ENCODE data around the gene FARS2.
A peak's percentile ranks its signal among the peaks of the same experiment; 100 is the strongest.

FARS2 gene

DNA sequence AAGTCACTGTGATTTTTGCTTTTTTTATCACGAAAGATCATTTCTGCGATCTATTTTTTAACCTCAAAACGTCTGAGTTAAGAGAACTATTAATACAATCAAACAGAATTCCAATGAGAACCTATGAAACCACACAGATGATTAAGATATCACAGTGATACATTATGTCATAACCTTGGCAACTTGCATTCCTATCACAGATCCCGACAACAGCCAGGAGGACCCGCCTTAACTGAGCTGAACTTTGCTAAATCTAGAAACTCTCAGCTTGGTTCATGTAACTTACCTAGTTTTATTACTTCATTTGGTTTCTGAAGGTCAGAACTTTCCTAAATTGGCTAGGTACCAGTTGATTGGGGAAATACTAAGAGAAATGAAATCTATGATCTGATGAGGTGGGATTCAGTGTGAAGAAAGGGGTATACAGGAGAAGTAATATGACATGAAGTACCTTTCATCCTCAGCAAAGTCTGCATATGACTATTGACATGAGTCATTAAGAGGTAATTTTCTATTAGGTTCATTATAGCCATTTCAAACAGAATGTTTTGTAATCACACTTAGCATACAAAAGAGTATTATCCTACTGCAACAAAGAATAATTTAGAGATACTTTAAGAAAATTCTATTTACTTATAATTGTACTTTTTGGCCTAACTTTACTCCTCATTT, 11.7 kb upstream of the FARS2 start:
- DNase-seq (ENCODE audit: low spot score), result no peak

DNA sequence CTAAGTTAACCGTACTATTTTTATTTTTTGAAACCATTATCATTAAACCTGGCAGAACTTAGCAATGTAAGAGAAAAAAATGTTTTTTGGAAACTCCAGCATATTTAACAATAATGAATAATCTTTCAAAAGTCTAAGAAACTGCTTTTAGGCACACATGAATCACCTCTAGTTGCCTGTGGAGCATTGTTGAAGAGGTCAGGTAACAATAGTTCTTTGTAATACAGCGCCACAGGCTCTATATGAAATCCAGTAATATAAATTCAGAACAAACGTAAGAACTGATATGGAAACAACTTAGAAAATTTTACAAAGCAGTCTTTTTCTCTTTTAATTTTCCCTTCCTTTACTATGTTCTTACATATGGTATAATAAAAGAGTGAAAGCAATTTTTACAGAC, 10.9 kb upstream of the FARS2 start:
- no peak for DNase-seq (ENCODE audit: low spot score)

DNA sequence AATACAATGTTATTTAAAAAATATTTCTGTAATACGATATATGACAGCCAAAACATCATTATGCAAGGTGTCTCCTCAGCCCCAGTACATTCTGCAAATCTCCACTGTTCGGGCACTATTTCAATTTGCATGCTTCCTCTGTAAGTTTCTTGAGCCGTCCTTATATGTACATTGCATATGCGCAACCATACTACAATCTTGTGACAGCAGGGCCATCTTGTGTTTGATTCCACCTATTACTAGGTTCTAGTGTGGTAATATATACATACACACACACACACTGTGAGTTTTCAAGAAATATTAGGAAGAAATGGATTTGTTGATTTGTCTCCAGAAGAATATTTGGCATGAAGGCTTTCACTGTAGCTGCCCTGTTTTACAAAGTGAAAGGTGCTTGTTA, 10.4 kb upstream of the FARS2 start:
- no peak for DNase-seq (ENCODE audit: low spot score)

DNA sequence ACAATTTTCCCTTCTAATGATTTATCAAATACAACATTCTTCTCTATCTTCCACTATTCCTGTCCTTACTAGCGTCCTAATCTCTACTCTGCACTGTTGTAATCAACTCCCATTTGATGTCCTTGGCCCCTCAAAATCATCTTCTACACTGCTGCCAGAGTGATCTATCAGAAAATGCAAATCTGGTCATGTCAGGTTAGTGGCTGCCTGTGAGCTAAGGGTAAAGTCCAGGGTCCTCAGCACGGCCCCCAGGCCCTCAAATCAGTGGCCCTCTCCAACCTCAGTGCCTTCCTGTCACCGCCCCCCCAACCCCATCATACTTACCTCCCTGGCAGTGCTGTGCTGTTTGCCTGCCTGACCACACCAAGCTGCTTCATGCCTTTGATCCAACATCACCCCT, 4.4 kb upstream of the FARS2 start:
- DNase-seq (ENCODE audit: low spot score), result no peak

DNA sequence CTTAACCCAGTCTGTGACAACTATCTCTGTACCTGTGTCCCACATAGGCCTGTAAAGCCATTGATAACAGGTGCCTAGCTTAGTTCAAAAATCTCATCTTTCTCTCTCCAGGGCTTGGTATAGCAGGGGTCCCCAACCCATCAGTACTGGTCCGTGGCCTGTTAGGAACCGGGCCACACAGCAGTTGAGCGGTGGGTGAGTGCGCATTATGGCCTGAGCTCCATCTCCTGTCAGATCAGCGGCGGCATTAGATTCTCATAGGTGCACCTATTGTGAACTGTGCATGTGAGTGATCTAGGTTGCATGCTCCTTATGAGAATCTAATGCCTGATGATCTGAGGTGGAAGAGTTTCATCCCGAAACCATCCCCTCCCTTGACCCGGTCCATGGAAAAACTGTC, 3.9 kb upstream of the FARS2 start:
- no peak for DNase-seq (ENCODE audit: low spot score)

DNA sequence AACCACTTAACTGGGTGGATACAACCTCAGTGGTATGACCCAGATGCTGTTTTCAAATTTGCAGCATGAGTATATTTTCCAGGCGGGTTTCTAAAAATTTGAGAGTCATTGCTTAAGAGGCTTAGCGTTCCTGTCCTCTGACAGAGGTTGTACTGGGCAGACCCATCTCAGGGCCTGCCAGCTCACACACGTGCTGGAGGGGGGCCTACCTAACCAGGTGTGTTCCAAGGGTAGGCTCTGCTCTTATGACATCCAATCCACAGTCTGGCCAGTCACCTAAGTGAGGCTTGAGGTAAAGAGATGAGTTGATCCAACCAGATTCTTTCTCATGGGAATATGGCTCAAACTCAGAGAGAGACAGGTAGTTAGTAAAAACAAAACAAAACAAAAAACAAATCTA, 1.9 kb upstream of the FARS2 start:
- no peak for DNase-seq (ENCODE audit: low spot score)

DNA sequence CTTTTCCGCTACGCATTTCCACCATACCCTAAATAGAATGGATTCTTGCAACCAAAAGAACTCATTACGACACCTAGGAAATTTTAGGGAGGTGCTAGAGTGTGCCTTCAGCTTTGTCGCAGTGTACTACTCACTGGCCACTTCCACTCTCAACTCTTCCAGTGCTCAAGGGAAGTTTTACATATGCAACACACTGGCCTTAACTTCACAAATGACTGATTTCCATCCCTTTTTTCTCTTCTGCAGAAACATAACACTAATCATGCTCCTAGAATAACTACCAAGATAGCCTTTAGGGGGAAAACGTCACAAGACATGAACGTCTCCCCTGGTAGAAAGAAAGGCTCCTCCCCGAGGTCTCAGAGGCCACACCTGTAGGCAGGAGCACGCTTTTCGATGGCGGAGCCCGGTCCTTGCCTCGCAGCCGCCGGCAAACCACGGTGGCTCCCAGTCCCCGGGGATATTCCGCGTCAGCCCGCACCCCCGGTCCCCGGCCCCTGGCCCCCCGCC, 1.1 kb upstream of the FARS2 start:
- DNase-seq (ENCODE audit: low spot score), result peak; percentile 86

DNA sequence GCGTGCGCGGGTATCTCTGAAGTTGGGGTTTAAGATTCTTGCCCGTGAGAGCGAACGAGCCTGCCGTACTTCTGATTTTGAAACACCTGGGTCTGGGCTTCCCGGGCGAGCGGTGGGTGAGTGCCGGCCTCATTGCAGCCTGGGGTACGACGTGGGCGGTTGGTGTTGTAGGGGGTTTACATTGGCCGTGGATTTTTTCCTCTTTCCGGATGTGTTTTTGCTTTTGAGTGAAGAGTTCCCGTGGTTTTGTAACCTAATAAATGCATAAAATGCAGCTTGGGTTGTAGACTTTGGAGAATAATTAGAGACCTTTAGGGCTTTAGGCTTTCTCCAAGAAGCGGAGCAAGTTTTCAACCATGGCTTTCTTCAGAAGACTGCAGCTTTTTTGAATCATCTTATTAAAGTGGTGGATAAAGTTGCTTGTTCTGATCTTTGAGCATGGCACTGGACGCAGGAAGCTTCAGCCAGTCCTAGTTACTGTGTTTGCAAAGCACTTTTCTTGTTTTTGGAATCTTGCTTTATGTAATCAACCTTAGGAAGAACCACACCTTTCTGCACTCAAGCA, 314 bp downstream of the FARS2 start:
- no peak for DNase-seq (ENCODE audit: low spot score)

DNA sequence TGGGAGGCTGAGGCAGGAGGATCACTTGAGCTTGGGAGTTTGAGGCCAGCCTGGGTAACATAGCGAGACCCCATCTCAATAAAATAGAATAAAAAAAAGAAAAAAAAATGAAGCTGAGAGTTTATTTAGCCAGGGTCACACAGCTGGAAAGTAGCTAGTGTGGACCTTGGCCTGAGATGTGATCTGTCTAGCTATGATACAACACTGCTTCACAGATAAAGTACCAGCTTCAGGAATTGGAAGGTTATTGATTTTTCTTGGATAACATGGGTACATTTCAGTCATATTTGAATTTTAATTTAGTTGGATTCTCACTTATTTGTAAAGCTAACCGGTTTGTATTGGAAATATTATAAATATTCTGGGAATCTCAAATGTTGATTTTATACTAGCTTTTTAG, 5.1 kb downstream of the FARS2 start:
- DNase-seq (ENCODE audit: low spot score), result no peak

DNA sequence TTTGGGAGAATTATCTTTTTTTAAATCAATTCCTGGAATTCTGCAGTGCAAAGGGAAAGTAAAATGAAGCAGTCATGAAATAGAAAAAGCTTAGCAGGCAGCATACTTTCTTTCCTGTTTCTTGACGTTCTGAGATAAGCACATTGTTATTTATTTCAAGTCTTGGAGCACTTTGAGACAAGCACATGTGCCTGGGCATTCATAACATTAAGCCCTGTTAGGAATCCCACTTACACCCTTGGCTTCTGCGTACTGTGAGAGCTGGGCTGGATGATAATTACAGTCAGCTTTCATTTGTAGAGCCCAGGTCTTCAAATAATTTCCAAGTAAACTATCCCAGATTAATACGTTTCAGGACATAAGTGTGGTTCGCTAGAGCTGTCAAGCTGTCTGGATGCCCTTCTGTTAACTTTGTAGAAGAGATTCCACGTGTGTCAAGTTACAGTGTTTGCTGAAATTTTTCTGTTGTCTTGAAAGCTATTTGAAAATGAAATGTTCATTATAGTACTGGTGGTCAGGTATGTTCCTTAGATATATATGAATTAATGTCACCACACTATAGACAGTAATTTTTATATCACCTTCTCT, 8.9 kb downstream of the FARS2 start:
- no peak for DNase-seq (ENCODE audit: low spot score)

DNA sequence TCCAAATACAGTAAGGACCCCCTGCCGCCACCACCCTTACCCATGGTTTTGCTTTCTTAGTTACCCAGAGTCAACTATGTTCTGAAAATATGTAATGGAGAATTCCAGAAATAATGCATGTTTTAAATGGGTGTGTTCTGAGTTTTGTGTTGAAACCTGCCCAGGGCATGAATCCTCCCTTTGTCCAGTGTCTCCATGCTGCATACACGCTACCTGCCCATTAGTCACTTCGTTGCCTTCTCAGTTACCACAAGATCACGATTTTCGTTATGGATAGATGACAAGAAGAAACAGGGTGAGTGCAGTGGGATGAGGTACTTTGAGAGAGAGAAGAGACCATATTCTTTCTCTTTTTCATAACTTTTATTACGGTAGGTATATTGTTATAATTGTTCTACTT, 10.6 kb downstream of the FARS2 start:
- DNase-seq (ENCODE audit: low spot score), result no peak

DNA sequence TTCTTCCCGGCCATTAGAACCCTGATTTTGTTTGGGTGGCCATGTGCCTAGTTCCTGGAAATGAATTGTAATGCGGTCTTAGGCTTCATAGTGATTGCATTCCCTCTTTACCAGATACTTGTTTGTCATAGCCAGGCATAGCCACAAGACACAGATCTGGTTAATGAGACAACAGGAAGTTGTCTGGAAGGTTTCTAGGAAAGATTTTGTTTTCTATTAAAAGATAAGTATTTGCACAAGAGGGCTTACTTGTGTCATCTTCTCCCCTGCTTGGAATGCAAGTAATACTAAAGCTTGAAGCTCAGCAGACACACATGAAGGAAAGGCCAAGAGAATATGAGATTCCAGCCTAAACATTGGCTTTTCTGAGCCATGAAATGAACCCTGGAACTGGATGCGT, 12.9 kb downstream of the FARS2 start:
- no peak for DNase-seq (ENCODE audit: low spot score)

DNA sequence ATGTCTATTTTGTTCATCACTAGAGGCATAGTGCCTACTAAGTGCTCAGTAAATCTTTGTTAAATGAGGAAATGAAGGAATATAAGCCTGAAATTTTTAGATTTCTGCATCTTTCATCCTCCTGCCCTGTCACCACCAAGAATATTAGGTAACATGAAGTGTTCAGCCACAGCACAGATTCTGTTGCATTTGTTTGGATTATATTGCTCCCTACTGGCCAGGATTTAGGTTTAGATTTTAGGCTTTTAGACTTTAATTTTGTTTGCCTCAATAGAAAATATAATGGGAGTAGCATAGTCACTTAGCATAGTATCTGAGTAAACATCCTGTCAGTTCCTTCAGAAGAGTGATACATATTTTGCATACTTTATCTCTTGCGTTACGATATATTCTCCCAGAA, 14.2 kb downstream of the FARS2 start:
- no peak for DNase-seq (ENCODE audit: low spot score)

DNA sequence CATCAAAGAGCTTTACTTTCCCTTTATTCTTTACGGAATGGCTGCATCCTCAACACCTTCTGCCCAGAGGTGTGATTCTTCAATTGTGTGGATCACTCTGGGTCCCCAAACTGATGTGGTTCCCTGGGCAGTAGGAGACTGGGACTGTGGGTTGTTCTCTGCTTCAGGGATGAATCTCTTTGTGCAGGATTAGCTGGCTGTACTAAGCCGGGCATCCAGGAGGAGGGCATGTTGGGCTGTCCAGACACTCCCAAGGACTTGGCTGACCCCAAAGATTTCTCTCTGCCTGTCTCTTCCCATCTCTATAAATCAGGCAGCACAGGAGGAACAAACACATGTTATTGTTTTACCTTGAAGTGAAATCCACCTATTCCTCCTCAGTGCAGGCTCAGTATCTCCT, 15.3 kb downstream of the FARS2 start:
- DNase-seq (ENCODE audit: low spot score), result peak; percentile 67

DNA sequence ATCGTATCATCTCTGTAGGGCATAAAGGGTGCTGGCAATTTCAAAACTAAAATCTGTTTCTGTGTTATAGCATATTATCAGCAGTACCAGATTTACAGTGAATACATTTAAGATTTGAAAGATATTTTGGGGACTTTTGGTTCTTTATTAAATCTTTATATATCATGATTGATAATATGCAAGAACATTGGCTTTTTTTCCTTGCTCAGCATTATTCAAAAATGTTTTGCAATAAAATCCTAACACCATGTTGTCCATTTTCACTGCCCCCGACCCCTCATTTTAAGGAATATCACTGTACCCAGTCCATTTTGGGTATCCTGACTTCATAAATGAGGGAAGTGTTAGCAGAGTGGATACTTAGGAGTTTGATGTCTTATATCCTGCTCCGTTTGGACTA, 16.3 kb downstream of the FARS2 start:
- DNase-seq (ENCODE audit: low spot score), result no peak

DNA sequence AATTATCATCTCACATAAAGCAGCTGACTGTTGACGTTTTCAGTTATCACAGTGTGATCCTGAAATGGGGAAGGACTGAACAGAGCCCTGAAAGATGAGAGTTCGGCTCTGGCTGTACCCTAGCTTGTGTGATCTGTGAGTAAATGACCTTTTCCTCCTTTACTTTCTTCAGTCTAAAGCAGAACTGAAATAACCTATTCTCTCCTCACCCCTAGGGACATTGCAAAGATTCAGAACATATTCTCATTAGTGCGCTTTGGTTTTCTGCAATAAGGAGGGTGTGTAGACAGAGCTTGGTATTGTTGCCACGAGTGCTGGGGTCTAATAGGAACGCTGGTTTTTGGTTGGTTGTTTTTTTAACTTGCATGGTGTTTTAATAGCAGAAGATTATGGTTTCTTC, 16.7 kb downstream of the FARS2 start:
- no peak for DNase-seq (ENCODE audit: low spot score)

DNA sequence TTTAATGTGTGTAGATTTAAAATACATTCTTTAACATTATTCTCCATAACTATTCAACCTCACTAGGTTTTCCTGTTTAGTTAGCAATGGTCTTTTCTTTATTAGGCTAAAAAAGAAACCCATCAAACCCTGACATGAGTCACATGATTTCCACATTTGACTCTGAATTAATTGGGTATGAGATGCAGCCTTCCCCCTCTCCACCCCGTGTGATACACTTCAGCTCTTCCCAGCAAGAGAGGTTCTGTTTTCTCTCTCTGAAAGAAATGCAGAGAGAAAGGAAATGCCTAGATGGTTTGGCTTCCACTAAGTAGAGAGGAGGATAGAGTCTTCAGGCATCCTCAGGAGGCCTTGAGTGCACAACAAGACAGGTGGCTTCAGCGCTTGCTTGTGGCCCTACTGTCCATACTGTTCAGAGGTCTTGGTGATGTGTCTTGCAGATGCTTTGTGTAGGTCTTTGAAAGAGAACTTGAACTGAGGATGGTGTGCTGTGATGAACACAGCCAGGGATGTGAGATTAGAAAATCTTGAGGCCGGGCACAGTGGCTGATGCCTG, 17.3 kb downstream of the FARS2 start:
- DNase-seq (ENCODE audit: low spot score), result no peak

DNA sequence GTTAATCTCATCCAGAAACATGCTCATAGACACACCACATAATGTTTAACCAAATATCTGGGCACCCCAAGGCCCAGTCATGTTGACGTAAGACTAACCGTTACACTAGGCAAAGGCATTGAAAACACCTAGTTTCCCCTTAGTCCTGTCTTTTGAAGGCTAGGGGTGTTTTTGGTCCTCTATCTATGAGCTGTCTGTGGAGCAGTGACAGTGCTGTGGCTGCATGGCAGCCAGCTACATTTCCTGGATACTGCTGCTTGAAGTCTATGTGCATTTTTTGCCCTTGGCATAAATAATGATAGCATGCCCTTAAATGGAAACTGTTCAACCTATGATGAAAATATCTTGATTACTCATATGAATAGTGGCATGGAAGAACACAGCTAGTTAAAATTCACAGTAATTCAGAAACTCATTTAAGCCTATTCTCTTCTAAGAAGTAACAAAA, 18.6 kb downstream of the FARS2 start:
- no peak for DNase-seq (ENCODE audit: low spot score)

DNA sequence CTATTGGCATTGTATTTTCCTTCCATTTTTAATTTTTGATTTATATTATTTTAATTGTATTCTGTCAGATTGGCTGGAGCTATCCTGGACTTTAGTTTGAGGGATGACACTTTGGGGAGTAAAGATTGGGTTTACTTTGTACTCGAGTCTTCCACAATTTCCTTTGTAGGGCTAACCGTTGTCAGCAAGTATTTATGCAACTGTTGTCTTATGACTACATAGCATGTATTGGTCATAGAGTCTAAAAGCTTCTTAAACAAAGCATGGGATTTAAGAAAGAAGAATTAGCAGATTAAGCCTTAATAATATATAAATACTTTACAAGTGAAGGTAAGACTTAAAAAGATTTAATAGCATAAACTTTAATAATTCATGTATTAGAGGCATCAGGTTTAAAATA, 19.6 kb downstream of the FARS2 start:
- DNase-seq (ENCODE audit: low spot score), result no peak

DNA sequence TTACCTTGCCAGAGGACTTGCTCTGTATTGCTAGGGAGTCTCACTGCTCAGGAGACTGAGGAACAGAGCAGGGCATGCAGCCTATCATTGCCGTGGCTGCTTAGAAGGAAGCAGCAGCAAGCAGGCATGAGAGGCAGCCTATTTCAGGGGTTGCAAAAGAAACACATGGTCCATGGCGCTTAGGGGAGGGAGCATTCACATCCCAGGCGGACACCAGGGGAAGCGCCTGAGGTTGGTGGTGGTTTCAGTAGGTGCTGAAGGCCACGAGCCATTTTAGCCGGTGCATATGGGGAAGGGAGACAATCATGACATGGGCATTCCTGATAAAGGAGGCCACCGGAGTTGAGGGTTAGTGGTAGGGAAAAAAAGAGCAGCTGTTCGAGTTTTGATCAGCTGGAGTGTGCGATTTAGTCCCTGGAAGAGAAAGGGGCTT, 20.9 kb downstream of the FARS2 start:
- no peak for DNase-seq (ENCODE audit: low spot score)

DNA sequence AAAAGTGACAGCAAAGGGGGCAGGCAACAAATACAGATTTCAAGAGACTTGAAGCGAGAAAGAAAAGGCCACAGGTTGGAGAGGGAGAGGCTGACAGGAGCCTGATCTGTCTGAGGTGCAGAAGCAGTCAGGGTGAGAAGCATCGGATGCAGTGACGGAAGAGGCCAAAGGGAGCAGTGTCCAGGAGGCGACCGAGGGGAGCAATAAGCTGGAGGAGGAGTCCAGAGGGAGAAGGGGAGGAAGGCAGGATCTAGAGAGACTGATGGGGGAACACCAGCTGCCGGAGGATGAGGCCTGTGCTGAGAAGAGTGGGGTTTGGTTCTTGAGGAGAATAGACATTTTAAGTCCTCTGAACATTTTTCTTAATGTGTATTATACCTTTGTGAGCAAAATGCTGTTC, 23.8 kb downstream of the FARS2 start:
- DNase-seq (ENCODE audit: low spot score), result no peak

DNA sequence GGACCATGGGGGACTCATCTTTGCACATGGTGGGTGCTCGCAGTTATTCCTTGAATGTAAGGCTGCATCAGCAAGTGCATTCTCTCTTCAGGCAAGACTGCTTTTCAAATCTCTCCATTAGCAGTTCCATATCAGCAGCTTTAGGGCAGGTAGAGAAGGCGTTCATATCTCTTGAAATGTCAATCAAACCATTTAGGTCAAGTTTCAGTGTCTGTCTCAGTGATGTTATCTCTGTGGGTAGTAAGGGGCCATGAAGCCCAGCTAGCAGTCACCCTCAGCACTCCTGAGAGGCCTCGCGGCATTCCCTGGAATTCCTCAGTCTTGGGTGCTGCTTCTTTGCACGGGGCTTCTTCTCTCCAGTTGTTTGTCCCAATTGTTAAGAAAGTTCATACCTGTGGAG, 24.2 kb downstream of the FARS2 start:
- no peak for DNase-seq (ENCODE audit: low spot score)

DNA sequence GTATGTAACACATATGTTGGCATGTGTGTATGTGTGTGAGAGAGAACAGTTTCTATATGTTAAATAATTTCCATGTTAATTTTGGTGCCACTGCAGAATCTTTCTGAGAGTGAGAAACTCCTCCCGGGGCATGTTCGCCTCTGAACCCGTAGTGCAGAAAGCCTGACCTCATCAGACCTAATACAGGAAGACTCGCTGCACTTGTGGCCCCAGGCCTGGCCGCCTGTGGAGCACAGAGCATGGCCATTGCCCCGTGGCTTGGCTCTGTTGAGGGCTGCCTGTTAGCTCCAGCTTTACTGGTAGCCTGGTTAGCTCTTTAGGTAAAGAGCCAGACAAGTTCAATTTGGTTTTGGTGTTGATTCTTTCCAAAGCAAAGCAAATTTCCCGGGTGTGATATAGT, 25.5 kb downstream of the FARS2 start:
- no peak for DNase-seq (ENCODE audit: low spot score)
